Natural killer cell (primary cell): Measurements from ENCODE around the gene MFSD2B. TPM values are rescaled to one million over a fixed set of nuclear protein-coding genes. Genes with fewer than 3 reads are reported as not detected.
A peak's percentile ranks its signal among the peaks of the same experiment; 100 is the strongest.

ENCODE experiments used
- ATAC-seq, 3 donors: fragments of 150-1000 bp in 2 of 3; fragments of 200-7000 bp in 1 of 3; cut with Tn5 transposase; 1 replicate in 1 of 3; 2 replicates in 2 of 3; pipeline ENCODE4 v1.10.0; 2021; ENCODE audit warnings: mild to moderate bottlenecking in 2 of 3, moderate library complexity in 2 of 3
- DNase-seq, 2 donors: peaks; one replicate each; pipeline versions ENCODE4 v3.0.0 to v3.0.0-alpha.2; 2013 to 2021; ENCODE audit warnings: mixed read lengths in 1 of 2
- H3K27ac ChIP-seq: one replicate; pipeline ENCODE4 v1.5.1; 2013; ENCODE audit warnings: mild to moderate bottlenecking, low read length
- H3K27me3 ChIP-seq: one replicate; pipeline ENCODE4 v1.6.1; 2013; ENCODE audit warnings: low read length; ENCODE audit not compliant: control insufficient read depth, insufficient read depth
- H3K36me3 ChIP-seq: one replicate; pipeline ENCODE4 v1.6.1; 2013; ENCODE audit warnings: low read length; ENCODE audit not compliant: control insufficient read depth, insufficient read depth
- H3K4me1 ChIP-seq: one replicate; pipeline ENCODE4 v1.6.1; 2013; ENCODE audit warnings: low read length; ENCODE audit not compliant: control insufficient read depth, insufficient read depth
- H3K4me3 ChIP-seq: one replicate; pipeline ENCODE4 v1.5.1; 2013; ENCODE audit warnings: low read length
- H3K9me3 ChIP-seq: one replicate; pipeline ENCODE4 v1.6.1; 2013; ENCODE audit warnings: low read length; ENCODE audit not compliant: control insufficient read depth, insufficient read depth
- H3K27ac Mint-ChIP-seq, 2 donors: one replicate each; pipeline ENCODE4 v1.8.0; 2022; ENCODE audit warnings: mild to moderate bottlenecking in 2 of 2, mixed read lengths in 2 of 2, moderate library complexity in 1 of 2
- H3K27me3 Mint-ChIP-seq, 2 donors: one replicate each; pipeline ENCODE4 v1.8.0; 2022; ENCODE audit warnings: low read depth in 2 of 2, mixed read lengths in 2 of 2
- H3K36me3 Mint-ChIP-seq: one replicate; pipeline ENCODE4 v1.8.0; 2022; ENCODE audit warnings: mixed read lengths
- H3K4me1 Mint-ChIP-seq, 2 donors: one replicate each; pipeline ENCODE4 v1.8.0; 2022; ENCODE audit warnings: mixed read lengths in 2 of 2
- H3K4me3 Mint-ChIP-seq: one replicate; pipeline ENCODE4 v1.8.0; 2022; ENCODE audit warnings: mild to moderate bottlenecking, moderate library complexity, mixed read lengths
- H3K9me3 Mint-ChIP-seq, 2 donors: one replicate each; pipeline ENCODE4 v1.8.0; 2022; ENCODE audit warnings: mixed read lengths in 2 of 2
- CTCF ChIP-seq: fragments of 200-600 bp; IDR thresholded peaks from one replicate; pipeline ENCODE4 v1.8.0; 2022; ENCODE audit warnings: antibody characterized with exemption
- WGBS: methylation state at CpG from one replicate; pipeline ENCODE4 v1.1.7; 2013; ENCODE audit warnings: missing lambda C conversion rate; ENCODE audit not compliant: insufficient coverage; 5-methylcytosine and 5-hydroxymethylcytosine counted together
- intact Hi-C: fragments of 100-400 bp; cut with micrococcal nuclease; formaldehyde crosslinking; loops from one replicate; pipeline ENCODE4 v1.14.2; 2022
- total RNA-seq, 4 donors: library from RNA; stranded (reverse); fragments of 120-200 nt in 1 of 4; gene quantifications; one replicate each; pipeline versions ENCODE4 v1.2.3 to v1.2.4, GENCODE V29; 2013 to 2022

The MFSD2B gene
- total RNA-seq, 3 donors from 2014 or later (not counting 1 experiment from before 2014, with no cell fraction given) = 0.93 to 1.1 TPM; not detected in 1

- ATAC-seq = peak in 1 of 3 donors; percentile 33
- H3K4me1 Mint-ChIP-seq = peaks cover 0 to 7% of the 10 kb centered on the region in 2 donors
These were observed 11.5 kb downstream of the MFSD2B start for GRCh38 chr2:24021122-24021998.

GRCh38 chr2:24022324-24022974 is 12.6 kb downstream of the MFSD2B start:
- no peaks in the 10 kb centered on the region for H3K36me3 Mint-ChIP-seq
- no peak overlapping the region for H3K4me3 ChIP-seq
- peaks cover 0 to 7% of the 10 kb centered on the region in 2 donors for H3K4me1 Mint-ChIP-seq
- H3K4me3 Mint-ChIP-seq = no peak overlapping the region
- DNase-seq (no peak), ATAC-seq (no peak)
- WGBS = 97% methylated on average over 14 of the region's 14 CpGs
- no peaks in the 10 kb centered on the region for H3K27me3 ChIP-seq
- no peak for TF ChIP-seq CTCF
- no peaks in the 10 kb centered on the region for H3K9me3 Mint-ChIP-seq
- H3K9me3 ChIP-seq = no peaks in the 10 kb centered on the region
- intact Hi-C loops = no loop called here
- no peak overlapping the region for H3K27ac ChIP-seq
- H3K4me1 ChIP-seq = no peaks in the 10 kb centered on the region
- H3K36me3 ChIP-seq = peaks cover 12% of the 10 kb centered on the region
- no peak overlapping the region for H3K27ac Mint-ChIP-seq
- no peaks in the 10 kb centered on the region for H3K27me3 Mint-ChIP-seq

More at GRCh38 chr2:24021122-24021998, 11.5 kb downstream of the MFSD2B start:
- H3K9me3 ChIP-seq = no peaks in the 10 kb centered on the region
- no peaks in the 10 kb centered on the region for H3K36me3 Mint-ChIP-seq
- H3K27me3 ChIP-seq = no peaks in the 10 kb centered on the region
- no peak overlapping the region for H3K4me3 Mint-ChIP-seq
- DNase-seq = peak in 1 of 2 donors; percentile 35
- H3K27ac Mint-ChIP-seq = no peak overlapping the region
- no peak for TF ChIP-seq CTCF
- H3K9me3 Mint-ChIP-seq = no peaks in the 10 kb centered on the region
- H3K4me3 ChIP-seq = no peak overlapping the region
- H3K4me1 ChIP-seq = no peaks in the 10 kb centered on the region
- no peak overlapping the region for H3K27ac ChIP-seq
- H3K27me3 Mint-ChIP-seq = no peaks in the 10 kb centered on the region
- H3K36me3 ChIP-seq = peaks cover 8% of the 10 kb centered on the region
- WGBS = 93% methylated on average over 19 of the region's 19 CpGs
- intact Hi-C loops = no loop called here

- WGBS = 89% methylated on average over 16 of the region's 16 CpGs
- H3K4me3 Mint-ChIP-seq = no peak overlapping the region
- no peaks in the 10 kb centered on the region for H3K27me3 Mint-ChIP-seq
- no peak for TF ChIP-seq CTCF
- Histone ChIP-seq H3K9me3 (no peaks in the 10 kb centered on the region), H3K36me3 (peaks cover 12% of the 10 kb centered on the region), H3K27ac (no peak overlapping the region), H3K27me3 (no peaks in the 10 kb centered on the region), H3K4me3 (no peak overlapping the region), H3K4me1 (no peaks in the 10 kb centered on the region)
- intact Hi-C loops = no loop called here
- no peak for DNase-seq
- H3K27ac Mint-ChIP-seq = no peak overlapping the region
- H3K4me1 Mint-ChIP-seq = peaks cover 0 to 7% of the 10 kb centered on the region in 2 donors
- ATAC-seq = no peak
- H3K36me3 Mint-ChIP-seq = no peaks in the 10 kb centered on the region
- H3K9me3 Mint-ChIP-seq = no peaks in the 10 kb centered on the region
These were observed 13.2 kb downstream of the MFSD2B start for GRCh38 chr2:24022975-24023575.
